Measurements from ENCODE around the gene BPIFB2.
"Not testable (repeated sequence)": the region's sequence is repeated elsewhere in the genome, so short reads cannot be mapped to it uniquely, and the experiment has no call there.

The BPIFB2 gene

DNA sequence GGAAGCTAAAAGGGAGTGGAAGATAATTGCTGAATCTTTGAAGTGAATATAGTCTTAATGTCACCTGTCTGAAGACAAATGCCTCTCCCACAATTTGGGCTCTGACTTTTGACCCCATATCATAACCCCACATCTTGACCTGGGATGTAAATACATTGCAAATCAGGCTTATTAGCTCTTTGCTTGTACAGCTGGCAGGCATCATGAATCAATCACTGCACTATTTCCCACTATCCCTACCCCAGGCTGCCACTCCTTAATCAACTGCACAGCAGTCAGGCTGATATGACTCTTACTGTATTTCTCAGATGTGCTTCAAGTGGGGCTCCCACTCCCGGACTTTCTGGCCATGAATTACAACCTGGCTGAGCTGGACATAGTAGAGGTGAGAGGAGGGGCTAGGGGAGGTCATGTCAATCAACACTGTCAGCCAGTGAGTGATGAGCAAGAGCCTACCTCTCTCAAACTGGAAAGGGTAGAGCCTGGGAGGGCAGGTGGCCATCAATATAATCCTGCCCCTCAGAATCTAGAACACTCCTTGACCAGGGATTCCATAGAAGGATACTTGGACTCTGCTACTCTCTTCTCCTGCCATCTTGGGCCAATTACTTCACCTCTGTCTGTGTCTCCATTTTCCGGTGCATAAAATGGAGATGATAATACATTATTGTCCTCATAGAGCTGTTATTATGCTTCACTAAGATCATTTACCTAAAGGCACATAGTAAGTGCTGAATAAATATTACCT is 35.7 kb downstream of the BPIFB2 start:
- DNase-seq (ENCODE audit: low read depth): no peak

DNA sequence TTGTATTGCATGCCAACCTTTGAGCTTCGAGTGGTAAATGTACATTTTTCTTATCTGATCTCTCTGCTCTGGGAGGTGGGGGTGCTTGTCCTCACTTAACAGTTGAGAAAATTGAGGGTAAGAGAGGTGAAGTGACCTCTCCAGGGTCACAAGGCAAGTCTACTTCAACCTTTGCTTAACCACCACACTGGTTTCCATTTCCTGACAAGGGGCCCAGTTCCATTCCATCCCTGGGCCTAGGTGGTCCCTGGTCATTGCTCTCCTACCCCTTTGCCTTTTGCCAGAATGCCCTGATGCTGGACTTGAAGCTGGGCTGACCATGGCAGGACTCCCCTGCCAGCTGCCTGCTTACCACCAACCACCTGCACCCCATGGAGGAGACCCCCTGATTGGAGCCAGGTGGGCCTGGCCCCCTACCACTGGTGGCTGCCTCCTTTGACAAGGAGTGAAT is 36.3 kb downstream of the BPIFB2 start:
- no peak for DNase-seq (ENCODE audit: low read depth)

DNA sequence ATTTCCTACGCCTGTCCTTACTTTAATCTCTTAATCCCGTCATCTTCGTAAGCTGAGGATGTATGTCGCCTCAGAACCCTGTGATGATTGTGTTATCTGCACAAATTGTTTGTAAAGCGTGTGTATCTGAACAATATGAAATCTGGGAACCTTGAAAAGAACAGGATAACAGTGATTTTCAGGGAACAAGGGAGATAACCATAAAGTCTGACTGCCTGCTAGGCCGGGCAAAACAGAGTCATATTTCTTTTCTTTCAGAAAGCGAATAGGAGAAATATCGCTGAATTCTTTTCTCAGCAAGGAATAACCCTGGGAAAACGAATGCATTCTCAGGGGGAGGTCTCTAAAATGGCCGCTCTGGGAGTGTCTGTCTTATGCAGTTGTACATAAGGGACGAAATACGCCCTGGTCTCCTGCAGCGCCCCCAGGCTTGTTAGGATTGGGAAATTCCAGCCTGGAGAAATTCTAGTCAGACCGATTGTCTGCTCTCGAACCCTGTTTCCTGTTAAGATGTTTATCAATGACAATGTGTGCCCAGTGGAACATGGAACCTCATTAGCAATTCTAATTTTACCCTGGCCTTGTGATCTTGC is 37.7 kb downstream of the BPIFB2 start:
- DNase-seq (ENCODE audit: low read depth): not testable (repeated sequence)

DNA sequence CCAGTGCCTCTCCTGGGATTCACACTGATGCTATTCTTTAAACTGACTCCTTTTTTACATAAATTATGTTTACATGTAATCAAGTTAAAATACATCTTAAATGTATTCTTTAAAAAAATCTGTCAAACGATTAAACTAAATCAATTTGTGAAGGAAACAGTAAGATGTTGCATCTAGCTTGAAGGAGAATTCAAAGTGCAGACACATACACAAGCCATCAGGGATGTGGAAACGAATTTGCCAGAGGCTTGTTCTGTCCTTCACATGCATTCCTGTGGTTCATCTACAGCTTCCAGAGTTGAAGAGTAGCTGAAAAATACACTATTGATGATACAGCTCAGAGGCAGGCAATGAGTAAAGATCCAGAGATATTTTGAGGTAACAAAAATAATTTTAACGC is 38.9 kb downstream of the BPIFB2 start:
- no peak for DNase-seq (ENCODE audit: low read depth)

- DNase-seq (ENCODE audit: low read depth): no peak
These were observed 43.8 kb downstream of the BPIFB2 start for GRCh38 chr20:33051333-33051732.

DNA sequence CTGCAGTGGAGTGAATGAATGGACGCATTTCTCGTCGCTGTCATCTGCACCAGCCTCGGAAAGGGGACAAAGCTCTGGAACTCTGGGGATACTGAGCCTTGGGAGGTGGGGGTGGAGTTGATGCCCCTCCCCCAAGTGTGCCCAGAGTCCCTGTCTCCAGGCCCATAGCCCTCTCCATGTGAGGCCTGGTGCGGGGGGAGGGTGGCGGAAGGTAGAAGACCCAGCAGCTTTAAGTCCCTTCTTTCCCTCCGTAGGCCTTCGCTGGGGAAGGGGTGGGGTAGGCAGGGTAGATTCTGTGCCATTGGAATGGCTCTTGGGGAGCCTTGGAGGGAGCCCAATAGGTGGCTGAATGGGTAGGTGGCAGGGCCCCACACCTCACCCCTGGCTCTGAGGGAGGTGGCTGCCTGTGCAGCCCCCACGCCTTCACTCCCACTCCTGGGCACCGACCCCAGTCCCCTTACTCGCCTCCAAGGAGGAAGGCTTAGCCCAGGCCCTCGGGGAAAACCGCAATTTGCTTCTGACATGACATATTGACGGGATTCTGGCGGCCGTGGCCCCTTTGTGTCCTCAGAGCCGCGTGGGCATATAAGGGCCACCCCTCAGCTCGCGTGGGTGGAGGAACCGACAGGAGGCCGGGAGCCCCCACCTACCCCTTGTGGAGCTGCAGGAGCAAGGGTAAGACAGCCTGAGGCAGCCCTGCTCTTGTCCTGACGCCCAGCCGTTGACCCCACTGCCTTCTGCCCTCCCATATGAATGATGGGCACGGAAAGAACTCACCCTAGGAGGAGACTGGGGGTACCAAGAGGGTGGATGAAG is 46.0 kb downstream of the BPIFB2 start, which contains the start of gene BPIFB3:
TSS of gene BPIFB3 (plus strand) at position 613 of the 816 bp plus-strand sequence. CDS start 1,533 bp downstream, outside the sequence.
- DNase-seq (ENCODE audit: low read depth): no peak

GRCh38 chr20:33054381-33054780 is 46.9 kb downstream of the BPIFB2 start:
- no peak for DNase-seq (ENCODE audit: low read depth)

GRCh38 chr20:33054791-33055190 is 47.3 kb downstream of the BPIFB2 start:
- DNase-seq (ENCODE audit: low read depth): no peak

- DNase-seq (ENCODE audit: low read depth): no peak
These were observed 51.6 kb downstream of the BPIFB2 start for GRCh38 chr20:33059136-33059535.

GRCh38 chr20:33059741-33060390 is 52.4 kb downstream of the BPIFB2 start:
- DNase-seq (ENCODE audit: low read depth): no peak

DNA sequence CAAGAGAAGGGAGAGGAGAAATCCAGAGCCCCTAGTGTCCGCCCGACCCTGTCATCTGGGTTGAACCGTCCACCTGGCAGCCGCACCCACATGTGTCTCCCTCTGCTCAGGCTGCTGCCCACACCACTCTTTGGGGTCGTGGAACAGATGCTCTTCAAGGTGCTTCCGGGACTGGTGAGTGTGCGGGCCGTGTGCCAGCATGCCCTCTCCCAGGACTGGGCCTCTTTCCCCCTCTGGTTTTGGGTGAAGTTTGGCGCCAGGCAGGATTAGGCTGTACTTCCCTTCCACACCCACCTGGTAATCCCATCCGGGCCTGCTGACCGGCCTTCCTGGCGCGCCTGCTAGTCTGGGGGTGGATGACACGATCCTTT is 54.1 kb downstream of the BPIFB2 start:
- DNase-seq (ENCODE audit: low read depth): no peak

DNA sequence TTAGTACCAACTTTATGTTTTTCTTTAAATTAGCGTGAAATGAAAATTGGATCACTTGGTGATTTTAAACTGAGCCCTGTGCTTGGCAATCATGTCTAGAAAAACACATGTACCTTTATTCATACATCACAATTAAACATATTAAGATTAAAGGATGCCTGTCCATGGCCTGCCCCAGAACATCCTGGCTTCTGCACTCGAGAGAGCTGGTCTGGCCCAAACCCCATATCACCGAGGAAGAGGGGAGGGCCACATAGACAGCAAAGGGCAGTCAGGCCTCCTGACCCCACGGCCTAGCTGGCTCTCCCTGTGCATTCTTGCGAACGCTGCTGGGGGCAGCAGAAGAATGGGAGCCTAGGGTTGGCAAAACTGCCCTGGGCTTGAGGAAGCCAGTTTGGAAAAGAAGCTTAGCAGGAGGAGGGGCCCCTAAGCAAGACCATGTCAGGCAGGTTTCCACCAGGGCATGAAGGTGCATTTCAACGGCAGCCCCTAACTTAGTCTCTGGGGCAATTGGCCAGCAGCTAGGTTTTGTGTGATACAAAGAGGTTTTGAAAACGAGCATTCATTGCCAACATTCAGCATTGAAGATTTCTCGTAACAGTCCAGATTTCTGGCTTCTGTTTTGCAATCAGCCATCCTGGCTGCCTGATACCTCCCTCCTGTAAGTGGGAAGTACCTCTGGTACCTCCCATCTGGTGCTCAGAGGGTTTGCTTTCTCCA is 54.8 kb downstream of the BPIFB2 start:
- DNase-seq (ENCODE audit: low read depth): no peak

DNA sequence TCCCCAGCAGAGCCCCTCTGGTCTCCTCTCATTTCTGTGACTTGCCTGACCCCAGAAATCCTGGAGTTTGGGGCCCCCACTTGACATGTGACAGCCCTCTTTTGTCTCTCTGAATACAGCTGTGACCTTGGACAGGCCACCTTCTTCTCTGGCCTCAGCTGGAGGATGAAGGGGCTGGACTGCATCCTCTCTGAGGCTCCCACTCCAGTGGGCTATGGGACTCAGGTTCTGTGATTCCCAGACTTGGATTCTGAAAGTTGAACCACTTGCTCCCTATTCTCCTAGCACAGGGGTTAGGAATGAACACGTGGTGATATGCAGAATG is 55.3 kb downstream of the BPIFB2 start:
- DNase-seq (ENCODE audit: low read depth): no peak

- no peak for DNase-seq (ENCODE audit: low read depth)
These were observed 55.8 kb downstream of the BPIFB2 start for GRCh38 chr20:33063271-33063670.

GRCh38 chr20:33064572-33065287 is 57.2 kb downstream of the BPIFB2 start:
- no peak for DNase-seq (ENCODE audit: low read depth)

DNA sequence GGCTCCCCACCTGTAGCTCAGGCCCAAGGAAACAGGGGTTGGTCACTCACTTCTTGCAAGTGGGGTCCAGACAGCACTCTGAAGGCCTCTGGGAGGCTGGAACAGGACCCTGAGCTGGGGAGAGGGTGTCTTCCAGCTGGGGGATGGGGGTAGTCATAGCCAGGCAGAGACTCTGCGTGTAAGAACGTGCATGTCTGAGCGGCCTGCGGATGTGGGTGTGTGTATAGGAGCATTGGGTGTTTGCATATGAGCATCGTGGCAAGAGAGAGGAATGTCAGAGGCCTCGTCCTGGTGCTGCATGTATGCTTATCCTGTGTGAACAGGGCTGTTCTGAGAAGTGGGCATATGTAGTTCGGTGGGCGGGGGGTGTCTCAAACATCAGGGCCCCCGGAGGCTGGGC is 58.3 kb downstream of the BPIFB2 start:
- DNase-seq (ENCODE audit: low read depth): no peak

DNA sequence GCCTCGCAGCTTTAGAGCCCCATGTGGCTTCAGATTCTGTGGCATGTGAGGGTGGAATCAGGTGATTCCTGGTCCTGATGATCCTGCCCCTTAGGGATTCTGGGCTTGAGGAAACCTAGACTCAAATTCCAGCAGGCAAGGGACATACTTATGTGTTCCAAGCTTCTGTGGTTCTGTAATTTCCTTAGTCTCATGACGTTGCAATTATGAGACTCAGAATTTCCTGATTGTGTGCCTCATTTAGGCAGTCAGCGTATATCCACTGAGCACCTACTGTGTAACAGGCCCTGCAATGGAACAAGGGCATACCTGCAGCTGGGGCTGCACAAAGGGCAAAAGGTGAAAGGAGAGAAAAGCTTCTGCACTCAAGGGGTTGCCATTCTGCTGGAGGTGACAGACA is 60.3 kb downstream of the BPIFB2 start:
- no peak for DNase-seq (ENCODE audit: low read depth)

GRCh38 chr20:33068251-33068939 is 60.9 kb downstream of the BPIFB2 start:
- no peak for DNase-seq (ENCODE audit: low read depth)

DNA sequence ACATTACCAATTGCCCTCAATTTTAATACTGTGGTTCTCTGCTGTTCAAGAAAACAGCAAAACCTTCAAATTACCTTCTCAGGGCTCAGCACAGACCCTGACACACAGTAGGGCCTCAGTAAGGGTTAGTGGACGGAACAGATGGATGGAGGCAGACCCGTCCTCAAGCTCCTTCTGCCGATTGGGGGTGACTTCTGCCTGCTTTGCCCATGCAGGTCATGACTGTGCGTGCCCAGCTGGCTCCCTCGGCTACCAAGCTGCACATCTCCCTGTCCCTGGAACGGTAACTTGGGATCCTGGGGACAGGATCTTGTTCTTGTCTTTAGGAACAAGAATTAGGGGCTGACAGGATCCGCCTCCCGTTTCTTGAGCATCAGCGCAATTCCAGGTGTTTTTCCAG is 62.2 kb downstream of the BPIFB2 start:
- no peak for DNase-seq (ENCODE audit: low read depth)

Data from activated T-cell treated with anti-CD3 and anti-CD28 coated beads for 24 hours (primary cell).